GM19328 (cell line): ENCODE results near the gene IRF2.
"Not testable (repeated sequence)": the region's sequence is repeated elsewhere in the genome, so short reads cannot be mapped to it uniquely, and the experiment has no call there.

Experiments used
- ATAC-seq: cut with Tn5 transposase; IDR thresholded peaks from one replicate; pipeline ENCODE4 v1.9.1; 2021; ENCODE audit warnings: mild to moderate bottlenecking, moderate library complexity; ENCODE audit not compliant: unreplicated experiment

The IRF2 gene

DNA sequence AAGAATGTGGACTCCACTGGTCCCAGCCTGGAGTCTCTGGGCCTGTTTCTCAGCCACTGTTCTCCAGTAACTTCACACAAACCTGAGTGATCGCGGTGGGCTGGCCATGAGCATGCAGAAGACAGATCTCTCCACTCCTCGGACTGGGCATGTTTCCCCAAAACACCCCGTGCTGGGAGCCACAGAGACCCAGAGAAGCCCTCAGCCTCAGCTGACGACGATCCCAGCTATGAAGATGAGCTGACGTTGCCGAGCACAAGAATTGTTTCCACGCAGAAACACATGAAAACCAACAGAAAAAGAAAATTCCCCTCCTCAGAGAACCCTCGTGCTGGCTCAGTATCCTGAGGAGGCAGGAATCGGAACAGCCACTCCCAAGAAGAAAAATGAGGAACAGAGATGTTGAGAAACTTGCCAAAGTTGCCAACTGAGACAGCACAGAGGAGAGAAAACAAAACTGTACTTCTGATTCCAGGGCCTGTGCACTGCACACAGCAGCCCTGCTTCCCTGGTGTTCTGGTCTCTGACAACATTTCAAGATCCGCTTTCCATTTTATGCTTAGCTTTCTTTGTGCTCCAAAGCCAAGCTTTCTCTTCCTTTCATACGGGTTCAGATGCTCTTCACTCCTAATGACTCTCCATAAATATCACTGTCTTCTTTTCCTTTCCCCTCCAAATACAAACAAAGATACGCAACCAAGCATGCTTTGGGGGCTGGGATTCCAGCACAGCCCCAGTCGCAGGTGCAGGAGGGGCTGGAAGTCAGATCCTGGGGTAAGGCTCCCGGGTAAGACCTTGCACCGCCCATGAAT lies 81.4 kb downstream of the IRF2 start:
- no peak for ATAC-seq

DNA sequence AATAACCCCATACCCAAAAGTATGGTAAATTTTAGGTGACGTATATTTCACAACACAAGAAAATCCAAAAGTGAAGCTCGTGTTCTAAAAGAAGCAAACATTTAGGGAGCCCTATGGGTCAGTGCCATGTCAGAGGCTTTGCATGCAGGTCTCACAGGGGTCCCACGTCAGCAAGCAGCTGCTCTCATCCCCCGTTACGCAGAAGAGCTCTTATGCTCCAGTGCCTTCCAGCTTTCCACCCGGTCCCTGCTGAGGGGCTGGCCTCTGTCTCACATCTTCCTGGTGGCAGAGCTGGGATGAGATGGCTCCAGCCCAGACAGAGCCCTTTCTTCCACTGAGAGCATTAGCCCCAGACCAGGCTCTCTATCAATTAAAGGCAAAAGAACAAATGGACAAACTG lies 82.0 kb downstream of the IRF2 start:
- no peak for ATAC-seq

DNA sequence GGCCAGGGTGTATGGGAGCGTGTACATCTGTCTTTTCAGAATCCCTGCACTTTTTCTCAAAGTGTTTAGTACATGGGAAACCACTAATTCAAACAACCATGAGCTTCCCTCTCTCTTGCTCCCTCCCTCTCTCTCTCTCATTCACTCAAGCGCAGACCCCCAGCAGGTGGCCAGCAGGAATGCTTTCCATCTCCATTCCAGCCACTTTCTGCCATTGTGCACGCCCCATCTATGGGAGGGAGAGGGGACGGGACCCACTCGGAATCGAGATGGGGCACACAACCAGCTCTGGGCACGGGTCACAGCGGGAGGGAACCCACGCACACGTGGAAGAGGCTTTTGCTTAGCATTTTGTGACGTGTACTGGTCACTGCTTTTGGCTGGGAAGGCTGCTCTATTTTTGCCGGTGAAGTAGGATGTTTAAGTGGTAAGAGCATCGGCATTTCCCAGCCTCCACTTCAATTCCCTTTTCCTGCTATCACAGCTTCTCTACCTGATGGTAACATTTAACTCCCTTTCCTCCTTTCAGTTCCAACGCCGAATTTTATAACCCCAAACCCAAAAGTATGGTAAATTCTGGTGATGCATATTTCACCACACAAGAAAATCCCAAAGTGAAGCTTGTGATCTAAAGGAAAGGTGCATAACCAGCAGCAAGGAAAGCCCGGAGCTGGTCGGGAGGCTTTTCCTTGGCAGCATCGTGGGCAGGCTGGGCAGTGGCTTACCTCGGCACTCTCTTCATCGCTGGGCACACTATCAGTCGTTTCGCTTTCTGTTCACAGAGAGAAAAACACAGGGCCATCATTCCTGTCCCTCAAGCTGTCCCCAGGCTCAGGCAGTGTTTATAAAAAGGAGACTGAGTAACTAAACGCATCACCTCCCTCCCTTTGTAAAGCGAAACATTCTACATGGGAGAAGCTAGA lies 84.1 kb downstream of the IRF2 start:
- ATAC-seq = no peak

DNA sequence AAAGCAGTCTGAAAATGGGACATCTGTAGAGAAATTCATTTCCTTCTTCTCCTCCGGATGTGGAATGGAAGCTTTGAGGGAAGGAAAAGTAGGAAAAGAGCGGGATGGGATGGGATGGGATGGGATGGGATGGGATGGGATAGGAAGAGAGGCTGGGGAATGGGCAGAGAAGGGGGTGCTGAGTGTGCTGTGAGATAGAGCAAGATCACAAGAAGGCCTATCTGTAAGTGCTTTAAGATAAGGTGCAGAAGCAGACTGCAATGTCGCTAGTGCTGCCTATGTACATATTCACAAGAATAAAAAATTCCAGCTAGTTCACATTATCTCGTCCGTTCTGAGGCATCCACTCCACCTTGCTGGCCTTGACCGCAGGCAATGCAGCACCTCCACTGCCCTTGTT lies 86.2 kb downstream of the IRF2 start:
- no peak for ATAC-seq

DNA sequence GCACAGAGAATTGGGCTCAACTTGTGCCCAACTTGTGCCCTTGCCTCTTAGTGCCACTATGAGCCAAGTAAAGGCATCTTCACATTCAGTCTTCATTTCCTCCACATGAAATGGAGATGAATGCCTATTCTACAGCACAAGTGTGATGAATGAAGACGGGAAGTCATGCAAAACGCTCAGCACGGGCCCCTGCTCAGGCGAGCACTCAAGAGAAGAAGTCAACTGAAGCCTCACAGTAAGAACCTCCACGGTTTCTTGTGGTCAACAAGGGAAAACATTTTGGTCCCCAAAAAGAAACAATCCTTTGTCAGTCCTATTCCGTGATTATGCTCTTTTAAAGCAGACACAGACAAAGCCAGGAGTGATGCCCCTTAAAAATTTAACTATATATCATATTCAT lies 87.0 kb downstream of the IRF2 start:
- no peak for ATAC-seq

- ATAC-seq = no peak
Measured at GRCh38 chr4:184386271-184386781, 88.0 kb downstream of the IRF2 start.

GRCh38 chr4:184385705-184386141 lies 88.6 kb downstream of the IRF2 start:
- ATAC-seq = no peak

DNA sequence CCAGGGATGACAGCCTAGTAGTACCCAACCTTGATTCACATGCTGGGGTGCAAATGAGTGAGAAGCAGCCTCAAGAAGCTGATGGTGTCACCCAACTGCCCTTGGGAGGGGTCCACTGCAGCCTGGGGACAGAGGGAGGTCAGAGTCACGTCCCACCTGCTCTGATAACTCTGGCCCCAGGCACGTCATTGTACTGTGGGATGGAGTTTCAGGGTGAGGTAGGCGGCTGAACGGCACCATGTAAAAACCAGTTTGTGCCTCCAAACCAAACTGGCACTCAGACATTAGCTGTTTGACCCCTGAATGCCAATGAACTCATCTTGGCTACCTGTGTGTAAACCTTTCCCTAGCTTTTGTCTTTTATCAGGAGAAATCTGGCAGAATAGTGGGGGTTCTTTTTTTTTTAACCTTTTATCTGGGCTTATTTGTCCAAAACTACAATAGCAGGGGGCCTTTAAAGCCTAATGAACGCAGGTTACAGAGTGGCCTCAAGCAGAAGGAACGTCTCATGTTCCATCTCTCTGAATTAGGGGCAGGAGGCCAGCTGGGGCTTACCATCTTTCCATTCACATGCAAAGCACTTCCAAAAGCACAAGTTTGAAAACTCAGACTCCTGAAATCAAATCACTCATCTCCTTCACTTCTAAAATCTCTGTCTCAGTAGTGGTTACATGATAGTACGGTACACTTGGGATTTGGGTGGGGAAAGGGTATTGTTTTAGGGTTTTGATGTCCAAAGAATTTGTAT lies 89.4 kb downstream of the IRF2 start:
- ATAC-seq = peak; percentile 23

- ATAC-seq = peak; percentile 70
Measured at GRCh38 chr4:184384056-184384809, 90.1 kb downstream of the IRF2 start.

- no peak for ATAC-seq
Measured at GRCh38 chr4:184383497-184384055, 90.8 kb downstream of the IRF2 start.

DNA sequence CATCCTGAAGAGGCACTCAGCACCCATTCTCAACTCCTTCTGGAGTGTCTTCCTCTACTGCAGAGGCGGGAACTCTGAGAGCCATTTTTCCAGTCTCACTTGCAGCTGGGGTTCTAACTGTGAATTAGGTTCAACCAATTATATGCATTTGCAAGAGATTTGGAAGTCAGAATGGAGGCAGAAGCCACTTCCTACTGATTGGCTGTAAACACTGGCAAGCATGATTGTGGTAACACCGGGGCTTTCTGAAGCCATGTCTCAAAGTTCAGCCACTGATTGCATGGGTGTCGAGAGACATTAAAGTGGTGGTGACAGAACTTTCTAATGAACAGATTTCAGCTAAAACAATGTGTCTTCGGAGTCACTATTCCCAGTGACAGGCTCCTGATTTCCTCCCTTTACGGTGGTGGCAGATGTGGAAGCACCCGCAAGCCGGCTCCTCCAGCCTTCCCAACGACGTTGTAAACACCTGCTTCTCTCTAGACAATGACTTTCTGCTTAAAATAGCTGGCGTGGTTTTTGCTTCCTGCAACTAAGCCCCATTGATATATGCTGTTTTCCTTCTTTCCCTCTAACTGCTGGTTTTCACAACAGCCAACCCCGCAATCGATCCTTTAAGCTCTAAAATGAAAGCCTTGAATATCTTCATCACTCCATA lies 92.0 kb downstream of the IRF2 start:
- ATAC-seq = no peak

- ATAC-seq = no peak
Measured at GRCh38 chr4:184380707-184381106, 93.6 kb downstream of the IRF2 start.

DNA sequence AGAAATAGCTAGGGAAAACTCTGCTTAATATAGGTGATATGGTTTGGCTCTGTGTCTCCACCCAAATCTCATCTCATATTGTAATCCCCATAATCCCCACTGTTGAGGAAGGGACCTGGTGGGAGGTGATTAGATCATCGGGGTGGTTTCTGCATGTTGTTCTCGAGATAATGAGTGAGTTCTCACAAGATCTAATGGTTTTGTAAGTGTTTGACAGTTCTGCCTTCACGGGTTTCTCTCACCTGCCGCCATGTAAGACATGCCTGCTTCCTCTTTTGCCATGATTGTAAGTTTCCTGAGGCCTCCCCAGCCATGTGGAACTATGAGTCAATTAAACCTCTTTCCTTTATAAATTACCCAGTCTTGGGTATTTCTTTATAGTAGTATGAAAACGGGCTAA lies 94.1 kb downstream of the IRF2 start:
- ATAC-seq = not testable (repeated sequence)

DNA sequence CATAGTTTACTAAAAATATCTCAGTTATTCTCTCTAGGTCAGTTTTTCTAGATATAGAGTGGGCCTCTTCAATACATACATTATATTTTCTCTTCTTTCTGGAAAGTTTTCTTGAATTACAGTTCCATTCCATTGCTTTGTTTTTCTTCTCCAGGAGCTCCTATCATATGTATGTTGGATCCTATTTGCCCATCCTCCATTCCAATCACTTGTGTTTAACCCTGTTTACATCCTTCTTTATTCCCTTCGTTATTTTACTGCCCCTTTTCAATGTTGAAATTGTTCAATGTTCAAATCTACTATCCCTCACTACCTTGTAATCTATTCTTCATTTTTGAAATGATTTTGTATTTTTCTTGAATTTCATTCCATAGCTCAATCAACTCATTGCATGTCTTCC lies 97.4 kb downstream of the IRF2 start:
- no peak for ATAC-seq

DNA sequence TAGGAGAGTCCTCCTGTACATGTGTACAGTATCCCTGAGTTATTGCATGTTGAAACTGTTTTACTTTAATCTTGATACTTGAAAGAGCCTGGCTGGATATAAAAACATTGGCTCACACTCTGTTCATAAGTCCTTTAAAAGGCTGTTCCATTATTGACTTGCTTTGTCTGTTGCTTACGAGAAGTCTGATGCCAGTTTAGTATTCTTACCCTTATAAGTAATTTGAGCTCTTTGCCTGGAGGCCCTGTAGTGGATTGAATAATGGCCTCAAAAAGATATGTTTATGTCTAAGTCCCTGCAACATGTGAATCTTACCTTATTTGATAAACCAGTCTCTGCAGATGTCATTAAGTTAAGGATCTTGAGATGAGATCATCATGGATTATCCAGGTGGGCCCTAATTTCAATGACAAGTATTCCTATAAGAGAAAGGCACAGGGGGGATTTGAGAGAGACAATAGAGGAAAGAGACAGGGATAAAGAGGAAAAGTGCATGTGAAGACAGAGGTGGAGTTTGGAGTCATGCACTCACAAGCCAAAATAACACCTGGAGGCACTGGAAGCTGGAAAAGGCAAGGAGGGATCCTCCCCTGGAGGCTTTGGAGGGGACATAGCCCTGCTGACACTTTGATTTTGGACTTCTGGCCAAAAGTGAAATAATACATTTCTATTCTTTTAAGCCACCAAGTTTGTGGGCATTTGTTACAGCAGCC lies 98.1 kb downstream of the IRF2 start:
- no peak for ATAC-seq

DNA sequence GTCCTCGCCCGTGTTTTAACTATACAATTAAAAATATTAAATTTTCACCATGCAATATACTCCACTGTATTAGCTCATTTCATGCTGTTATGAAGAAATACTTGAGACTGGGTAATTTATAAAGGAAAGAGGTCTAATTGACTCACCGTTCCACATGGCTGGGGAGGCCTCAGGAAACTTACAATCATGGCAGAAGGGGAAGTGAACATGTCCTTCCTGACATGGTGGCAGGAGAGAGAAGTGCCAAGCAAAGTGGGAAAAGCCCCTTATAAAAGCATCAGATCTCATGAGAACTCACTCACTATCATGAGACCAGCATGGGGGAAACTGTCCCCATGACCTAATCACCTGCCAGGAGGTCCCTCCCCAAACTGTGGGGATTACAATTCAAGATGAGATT lies 98.7 kb downstream of the IRF2 start:
- not testable (repeated sequence) for ATAC-seq

DNA sequence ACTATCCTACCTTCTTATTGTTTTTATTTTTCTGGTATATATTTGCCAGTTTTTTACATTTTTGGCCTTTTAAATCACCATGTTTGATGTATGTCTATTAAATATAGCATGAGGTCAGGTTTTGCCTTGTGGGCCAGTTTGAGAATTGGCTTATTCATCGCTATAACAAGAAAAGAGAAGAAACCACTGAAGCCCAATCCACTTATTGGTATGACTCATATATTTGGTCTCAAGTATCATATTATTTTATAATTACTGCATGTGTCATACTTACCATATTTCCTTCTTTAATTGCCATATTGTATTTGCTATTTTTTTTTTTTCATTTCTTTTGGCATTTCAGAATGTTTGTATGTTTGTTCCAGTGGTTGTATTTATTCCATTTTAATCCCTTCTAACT lies 99.3 kb downstream of the IRF2 start:
- no peak for ATAC-seq

GRCh38 chr4:184373886-184374405 lies 100.4 kb downstream of the IRF2 start:
- ATAC-seq = no peak

- ATAC-seq = no peak
Measured at GRCh38 chr4:184371390-184371787, 103.0 kb downstream of the IRF2 start.
